D721Med (cell line): Measurements from ENCODE around the gene TUBB8.
"Not testable (repeated sequence)": the region's sequence is repeated elsewhere in the genome, so short reads cannot be mapped to it uniquely, and the experiment has no call there.

Experiments used
- DNase-seq: peaks from one replicate; pipeline ENCODE4 v3.0.0; 2011; ENCODE audit warnings: low spot score; ENCODE audit not compliant: insufficient read length
- FAIRE-seq: peaks from 2 replicates; lab custom pipeline; 2011; peaks lifted over from hg19 to GRCh38; lab: Jason Lieb, UNC
- CTCF ChIP-seq: IDR thresholded peaks from 2 replicates; pipeline ENCODE4 v1.5.1; 2012; ENCODE audit warnings: mild to moderate bottlenecking, control low read depth; ENCODE audit not compliant: insufficient read depth; ENCODE audit errors: missing control alignments

TUBB8 gene

GRCh38 chr10:11260-11659, 37.8 kb downstream of the TUBB8 start:
- not testable (repeated sequence) for DNase-seq, FAIRE-seq
- TF ChIP-seq CTCF, result peak; percentile 24

GRCh38 chr10:10261-10971, 38.7 kb downstream of the TUBB8 start:
- DNase-seq, FAIRE-seq: not testable (repeated sequence)
